Heart left ventricle (tissue), 13 donors: ENCODE data around the gene P4HB.

Experiments used
- POLR2A ChIP-seq, 2 donors: fragments of 450-650 bp; IDR thresholded peaks; one replicate each; pipeline ENCODE4 v1.6.1; 2017; ENCODE audit warnings: antibody characterized with exemption in 2 of 2, mild to moderate bottlenecking in 2 of 2, moderate library complexity in 2 of 2
- TF ChIP-seq, protein P1 (sequence below), 12 donors: fragments of 200-600 bp; sonication (generic) in 4 of 12; IDR thresholded peaks; one replicate each; pipeline versions ENCODE4 v1.5.0 to v1.8.0; 2018 to 2022; ENCODE audit warnings: antibody characterized with exemption in 12 of 12, mild to moderate bottlenecking in 5 of 12
- donor health status: ischemic (EF 13 %, LVEDD 7.1; RV severe dilation, severe dysfunction).
- donor health status: DM: no; HTN: yes; CAD: no.
- donor health status: DM: no; HTN: no; CAD: no.
- donor health status: ischemic (EF 25% LVEDD 6.9; RV normal size, moderate dysfunction).
- donor health status: ischemic (EF 25% LVEDD 5.7; RV mildly dilated, moderate dysfunction).
- donor health status: ischemic (EF 35%, LVEDD 5.7; RV mildly dilated, moderate dysfunction).
- donor health status: nonischemic (EF 11% LVEDD 7.7; RV severe dilation, severe dysfunction).
- donor health status: DM: yes; HTN: yes; CAD: no.
- donor health status: PGD.
- donor health status: ischemic (EF 29% LVEDD 5.4; RV normal size, mild dysfunction).
- donor health status: nonischemic (EF 23%, LVEDD 6.1; RV moderate dilation, normal function).

DNA sequence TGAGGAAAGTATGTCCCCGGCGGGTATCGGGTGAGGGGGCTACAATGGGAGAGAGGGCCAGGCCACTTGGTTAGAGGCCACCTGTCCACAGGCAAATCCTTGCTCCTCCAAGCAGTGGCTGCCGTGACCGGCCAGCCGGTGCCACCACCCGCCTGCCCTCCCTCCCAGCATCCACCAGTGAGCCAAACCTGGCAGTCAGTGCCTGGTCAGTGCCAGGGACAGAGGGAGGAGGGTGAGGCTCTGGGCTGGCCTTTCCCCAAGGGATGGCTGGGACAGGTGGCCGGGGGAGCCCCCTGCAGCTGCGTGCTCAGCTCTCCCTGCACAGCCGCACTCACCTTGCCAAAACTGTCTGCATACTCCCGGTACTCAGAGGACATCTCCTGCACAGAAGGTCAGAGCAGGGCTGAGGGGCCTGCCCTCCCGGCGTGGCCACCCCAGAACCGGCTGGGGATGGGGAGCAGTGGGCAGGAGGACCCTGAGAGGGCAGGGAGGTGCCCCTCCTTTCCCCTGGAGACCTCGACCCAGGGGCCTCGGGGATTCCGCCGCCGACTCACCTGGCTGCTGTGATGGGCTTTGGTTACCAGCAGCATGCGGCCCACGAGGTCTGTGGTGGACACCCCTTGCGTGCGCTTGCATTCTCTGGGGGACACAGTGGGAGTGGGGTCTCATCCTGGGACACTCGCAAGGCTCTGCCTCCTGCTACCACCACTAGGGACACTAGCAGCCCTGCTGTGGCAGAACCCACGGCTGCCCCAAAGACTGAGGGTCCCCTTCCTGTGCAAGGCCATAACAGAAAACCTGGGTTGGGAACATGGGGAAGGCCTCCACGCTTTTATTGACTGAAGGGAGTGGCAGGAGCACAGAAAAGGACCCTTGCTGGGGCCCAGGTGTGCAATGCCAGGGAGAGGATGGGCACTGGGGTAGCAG, 47.1 kb upstream of the P4HB start:
- TF ChIP-seq, protein P1, sequence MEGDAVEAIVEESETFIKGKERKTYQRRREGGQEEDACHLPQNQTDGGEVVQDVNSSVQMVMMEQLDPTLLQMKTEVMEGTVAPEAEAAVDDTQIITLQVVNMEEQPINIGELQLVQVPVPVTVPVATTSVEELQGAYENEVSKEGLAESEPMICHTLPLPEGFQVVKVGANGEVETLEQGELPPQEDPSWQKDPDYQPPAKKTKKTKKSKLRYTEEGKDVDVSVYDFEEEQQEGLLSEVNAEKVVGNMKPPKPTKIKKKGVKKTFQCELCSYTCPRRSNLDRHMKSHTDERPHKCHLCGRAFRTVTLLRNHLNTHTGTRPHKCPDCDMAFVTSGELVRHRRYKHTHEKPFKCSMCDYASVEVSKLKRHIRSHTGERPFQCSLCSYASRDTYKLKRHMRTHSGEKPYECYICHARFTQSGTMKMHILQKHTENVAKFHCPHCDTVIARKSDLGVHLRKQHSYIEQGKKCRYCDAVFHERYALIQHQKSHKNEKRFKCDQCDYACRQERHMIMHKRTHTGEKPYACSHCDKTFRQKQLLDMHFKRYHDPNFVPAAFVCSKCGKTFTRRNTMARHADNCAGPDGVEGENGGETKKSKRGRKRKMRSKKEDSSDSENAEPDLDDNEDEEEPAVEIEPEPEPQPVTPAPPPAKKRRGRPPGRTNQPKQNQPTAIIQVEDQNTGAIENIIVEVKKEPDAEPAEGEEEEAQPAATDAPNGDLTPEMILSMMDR (IDR thresholded peaks at IDR 0.05): no peak
- no peak for TF ChIP-seq POLR2A (IDR thresholded peaks at IDR 0.05)
